SK-N-MC (cell line): ENCODE measurements around the gene TEKT3.

Experiments used
- DNase-seq: peaks from one replicate; pipeline ENCODE4 v3.0.0-alpha.2; 2011; ENCODE audit warnings: low read depth, low spot score
- H3K27ac ChIP-seq: fragments of 200-600 bp; sonication (generic); 2 replicates; pipeline ENCODE4 v1.5.1; 2016; ENCODE audit warnings: mixed run types
- H3K36me3 ChIP-seq: fragments of 200-600 bp; sonication (generic); 2 replicates; pipeline ENCODE4 v1.6.1; 2017; ENCODE audit warnings: antibody characterized with exemption, low read length, mixed read lengths; ENCODE audit not compliant: insufficient read depth
- H3K4me3 ChIP-seq: fragments of 200-600 bp; sonication (generic); 2 replicates; pipeline ENCODE4 v1.5.1; 2016
- H3K9ac ChIP-seq: fragments of 200-600 bp; sonication (generic); 2 replicates; pipeline ENCODE4 v1.8.0; 2017; ENCODE audit warnings: mixed run types, mixed read lengths; ENCODE audit not compliant: insufficient read length
- H3K9me3 ChIP-seq: fragments of 200-600 bp; sonication (generic); 2 replicates; pipeline ENCODE4 v1.6.1; 2017; ENCODE audit warnings: low read depth, mild to moderate bottlenecking, antibody characterized with exemption, low read length, moderate library complexity, mixed read lengths
- EZH2 ChIP-seq: fragments of 200-600 bp; sonication (generic); IDR thresholded peaks from one replicate; pipeline ENCODE4 v1.6.1; 2017; ENCODE audit warnings: antibody characterized with exemption
- FOXP2 ChIP-seq: optimal IDR thresholded peaks from 2 replicates; pipeline ENCODE3; 2011; ENCODE audit warnings: mild to moderate bottlenecking, moderate library complexity; ENCODE audit not compliant: insufficient read depth; ENCODE audit errors: extremely low read length, control extremely low read depth
- POLR2AphosphoS5 ChIP-seq: IDR thresholded peaks from 2 replicates; pipeline ENCODE4 v1.6.1; 2012; ENCODE audit warnings: mild to moderate bottlenecking, low read depth, low read length, borderline replicate concordance

Gene TEKT3

GRCh38 chr17:15269087-15269779, 72.2 kb downstream of the TEKT3 start:
- Histone ChIP-seq H3K4me3 (no peak overlapping the region), H3K9ac (no peak overlapping the region)

DNA sequence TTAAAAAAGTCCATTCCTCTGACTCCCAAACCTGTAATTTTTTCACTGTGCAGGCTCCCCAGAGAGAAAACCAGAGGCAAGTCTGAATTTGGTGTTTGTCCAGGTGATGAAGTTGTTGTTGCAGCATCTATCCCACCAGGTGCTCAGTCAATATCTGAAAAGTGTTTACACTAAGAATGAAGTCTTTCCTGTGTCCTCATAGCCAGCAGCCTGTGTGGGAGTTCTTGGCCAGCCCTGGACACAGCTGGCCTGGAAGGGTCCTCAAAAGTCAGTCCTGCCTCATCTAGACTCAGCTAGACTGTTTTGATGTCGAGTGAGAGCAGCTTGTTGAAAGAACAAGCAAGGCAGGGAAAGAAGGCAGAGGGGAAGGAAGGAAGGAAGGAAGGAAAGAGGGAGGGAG, 72.9 kb downstream of the TEKT3 start:
- Histone ChIP-seq H3K9me3 (no peaks in the 10 kb centered on the region), H3K36me3 (no peaks in the 10 kb centered on the region), H3K9ac (no peak overlapping the region), H3K27ac (no peak overlapping the region), H3K4me3 (no peak overlapping the region)
- TF ChIP-seq EZH2 (no peak), POLR2AphosphoS5 (no peak)
- no peak for DNase-seq

More at GRCh38 chr17:15269087-15269779, 72.2 kb downstream of the TEKT3 start:
- Histone ChIP-seq H3K36me3 (no peaks in the 10 kb centered on the region), H3K27ac (no peak overlapping the region), H3K9me3 (no peaks in the 10 kb centered on the region)
- TF ChIP-seq FOXP2, result no peak
- TF ChIP-seq EZH2, result no peak
- no peak for DNase-seq

- DNase-seq, result no peak
- Histone ChIP-seq H3K27ac (no peak overlapping the region), H3K9ac (no peak overlapping the region), H3K9me3 (no peaks in the 10 kb centered on the region), H3K36me3 (no peaks in the 10 kb centered on the region), H3K4me3 (no peak overlapping the region)
- TF ChIP-seq POLR2AphosphoS5, result no peak
- TF ChIP-seq EZH2, result no peak
- no peak for TF ChIP-seq FOXP2
Measured at GRCh38 chr17:15267996-15268395, 73.4 kb downstream of the TEKT3 start.

DNA sequence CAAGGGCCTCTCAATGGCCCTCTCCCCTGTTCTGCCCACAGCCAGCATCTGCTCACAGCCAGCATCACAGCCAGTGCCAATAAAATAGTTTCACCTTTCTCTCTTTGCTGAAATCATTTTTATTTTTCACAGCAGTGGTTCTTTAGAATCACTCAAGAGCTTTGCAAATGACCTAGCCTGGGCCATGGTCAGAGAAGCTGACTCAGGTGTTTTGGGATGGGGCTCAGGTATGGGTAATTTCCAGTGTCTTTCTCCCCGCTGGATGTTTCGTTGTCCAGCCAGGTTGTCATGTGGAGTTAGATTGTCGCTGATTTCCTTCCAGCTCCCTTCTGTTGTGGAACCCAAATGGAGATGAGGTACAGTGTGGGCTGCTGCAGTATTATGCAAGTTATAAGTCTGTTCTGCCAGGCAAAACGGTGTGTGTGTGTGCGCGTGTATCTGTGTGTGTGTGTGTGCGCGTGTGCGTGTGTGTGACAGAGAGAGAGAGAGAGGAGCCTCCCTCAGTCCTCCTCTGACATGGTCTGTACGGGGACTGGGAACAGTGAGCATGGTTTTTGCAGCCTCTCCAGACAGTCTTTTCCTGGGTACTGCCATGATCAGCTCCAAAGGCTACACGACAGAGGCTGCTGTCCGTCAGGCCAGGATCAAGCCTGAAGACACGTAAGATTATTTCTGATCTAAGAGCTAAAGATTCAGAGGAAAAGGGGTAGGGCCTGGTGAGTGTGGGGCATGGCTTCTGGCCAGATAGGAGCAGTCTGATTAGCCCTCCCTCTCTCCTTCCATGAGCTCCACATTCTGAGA, 74.9 kb downstream of the TEKT3 start:
- no peak for DNase-seq
- H3K4me3 ChIP-seq, result no peak overlapping the region

GRCh38 chr17:15265131-15265530, 76.3 kb downstream of the TEKT3 start, which contains the start of gene PMP22:
TSS of gene PMP22 (minus strand) at chr17:15265326. CDS start at chr17:15260727, 4,599 bp downstream.
- DNase-seq, result no peak
- no peaks in the 10 kb centered on the region for H3K36me3 ChIP-seq
- H3K9ac ChIP-seq, result no peak within 1 kb of the TSS
- H3K9me3 ChIP-seq, result no peaks in the 10 kb centered on the region
- H3K27ac ChIP-seq, result no peak within 1 kb of the TSS
- no peak within 1 kb of the TSS for H3K4me3 ChIP-seq
- no peak for TF ChIP-seq POLR2AphosphoS5
- no peak for TF ChIP-seq EZH2
- no peak for TF ChIP-seq FOXP2

More for the DNA sequence above, 74.9 kb downstream of the TEKT3 start:
- no peak overlapping the region for H3K9ac ChIP-seq
- no peak overlapping the region for H3K27ac ChIP-seq
- H3K36me3 ChIP-seq, result no peaks in the 10 kb centered on the region
- H3K9me3 ChIP-seq, result no peaks in the 10 kb centered on the region
- TF ChIP-seq POLR2AphosphoS5 (no peak), FOXP2 (no peak), EZH2 (no peak)

DNA sequence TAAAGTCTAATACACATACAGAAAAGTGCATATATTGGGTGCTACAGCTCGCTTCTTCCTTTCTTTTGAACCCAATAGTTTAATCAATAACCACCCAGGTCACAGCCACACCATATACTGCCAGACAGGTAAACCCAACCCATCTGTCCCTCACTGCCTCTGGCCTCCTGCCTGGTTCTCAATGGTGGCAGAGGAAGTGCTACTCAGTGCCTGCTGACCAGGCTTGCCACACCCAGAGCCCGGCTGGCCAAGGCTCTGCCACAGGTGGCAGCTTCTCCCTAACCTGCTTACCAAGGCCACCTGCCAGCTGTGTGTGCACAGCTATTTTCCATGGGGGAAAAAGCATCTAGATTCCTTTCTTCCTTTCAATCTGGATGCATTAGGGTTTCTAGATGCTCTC, 76.9 kb downstream of the TEKT3 start:
- no peak overlapping the region for H3K9ac ChIP-seq

GRCh38 chr17:15263680-15264079, 77.7 kb downstream of the TEKT3 start:
- no peaks in the 10 kb centered on the region for H3K9me3 ChIP-seq
- no peak overlapping the region for H3K9ac ChIP-seq
- H3K4me3 ChIP-seq, result no peak overlapping the region
- no peak overlapping the region for H3K27ac ChIP-seq
- H3K36me3 ChIP-seq, result no peaks in the 10 kb centered on the region
- no peak for TF ChIP-seq POLR2AphosphoS5
- TF ChIP-seq FOXP2, result no peak
- no peak for TF ChIP-seq EZH2
- no peak for DNase-seq

More for the DNA sequence above, 76.9 kb downstream of the TEKT3 start:
- DNase-seq, result no peak
- no peaks in the 10 kb centered on the region for H3K9me3 ChIP-seq
- H3K27ac ChIP-seq, result no peak overlapping the region
- TF ChIP-seq POLR2AphosphoS5 (no peak), EZH2 (no peak), FOXP2 (no peak)
- H3K4me3 ChIP-seq, result no peak overlapping the region
- H3K36me3 ChIP-seq, result no peaks in the 10 kb centered on the region

DNA sequence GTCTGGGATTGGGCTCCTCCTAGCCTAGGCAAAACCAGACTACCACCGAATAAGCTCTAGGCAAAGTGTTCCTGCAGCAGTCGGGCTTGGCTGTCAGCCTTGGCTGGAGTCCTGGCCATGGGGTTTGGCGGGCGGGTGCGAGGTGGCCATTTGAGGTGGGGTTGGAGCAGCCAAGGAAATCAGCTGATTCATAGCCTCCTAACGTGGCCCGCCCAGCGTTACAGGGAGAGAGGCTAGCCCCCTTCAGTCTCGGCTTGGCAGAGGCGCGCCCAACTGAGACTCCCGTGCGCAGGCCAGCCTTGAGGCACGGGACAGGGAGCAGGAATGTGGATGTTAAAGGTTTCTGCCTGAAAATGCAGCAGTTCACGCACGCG, 78.2 kb downstream of the TEKT3 start:
- Histone ChIP-seq H3K27ac (no peak overlapping the region), H3K4me3 (no peak overlapping the region), H3K9me3 (no peaks in the 10 kb centered on the region), H3K9ac (no peak overlapping the region), H3K36me3 (no peaks in the 10 kb centered on the region)
- DNase-seq, result no peak
- TF ChIP-seq POLR2AphosphoS5 (no peak), EZH2 (peak; percentile 63), FOXP2 (no peak)
